WI38 (cell line): ENCODE data around the gene MGLL.

ENCODE experiments used
- H3K4me3 ChIP-seq: 2 replicates; pipeline ENCODE4 v1.5.1; 2011; ENCODE audit warnings: low read depth, mild to moderate bottlenecking, control low read depth, low read length
- CTCF ChIP-seq: IDR thresholded peaks from 2 replicates; pipeline ENCODE4 v1.5.1; 2012; ENCODE audit warnings: low read depth, mild to moderate bottlenecking, control low read depth, low read length

The MGLL gene

GRCh38 chr3:127749787-127750225 lies 72.5 kb downstream of the MGLL start:
- TF ChIP-seq CTCF: no peak
- no peak overlapping the region for H3K4me3 ChIP-seq

GRCh38 chr3:127749361-127749760 lies 73.0 kb downstream of the MGLL start:
- no peak overlapping the region for H3K4me3 ChIP-seq
- TF ChIP-seq CTCF: no peak

- no peak overlapping the region for H3K4me3 ChIP-seq
- no peak for TF ChIP-seq CTCF
Measured at GRCh38 chr3:127748754-127749327, 73.5 kb downstream of the MGLL start.

GRCh38 chr3:127747751-127748521 lies 74.4 kb downstream of the MGLL start:
- 0 out of 2 replicates have a peak overlapping the region, but pooled peaks have one; percentile 5 for H3K4me3 ChIP-seq
- no peak for TF ChIP-seq CTCF

- H3K4me3 ChIP-seq: no peak overlapping the region
- no peak for TF ChIP-seq CTCF
Measured at GRCh38 chr3:127747066-127747465, 75.2 kb downstream of the MGLL start.

- no peak overlapping the region for H3K4me3 ChIP-seq
- 0 out of 2 replicates have a peak, but pooled peaks have one; percentile 22 for TF ChIP-seq CTCF
Measured at GRCh38 chr3:127746400-127747057, 75.8 kb downstream of the MGLL start.
